ENCODE results near the gene COL15A1.

Gene COL15A1

DNA sequence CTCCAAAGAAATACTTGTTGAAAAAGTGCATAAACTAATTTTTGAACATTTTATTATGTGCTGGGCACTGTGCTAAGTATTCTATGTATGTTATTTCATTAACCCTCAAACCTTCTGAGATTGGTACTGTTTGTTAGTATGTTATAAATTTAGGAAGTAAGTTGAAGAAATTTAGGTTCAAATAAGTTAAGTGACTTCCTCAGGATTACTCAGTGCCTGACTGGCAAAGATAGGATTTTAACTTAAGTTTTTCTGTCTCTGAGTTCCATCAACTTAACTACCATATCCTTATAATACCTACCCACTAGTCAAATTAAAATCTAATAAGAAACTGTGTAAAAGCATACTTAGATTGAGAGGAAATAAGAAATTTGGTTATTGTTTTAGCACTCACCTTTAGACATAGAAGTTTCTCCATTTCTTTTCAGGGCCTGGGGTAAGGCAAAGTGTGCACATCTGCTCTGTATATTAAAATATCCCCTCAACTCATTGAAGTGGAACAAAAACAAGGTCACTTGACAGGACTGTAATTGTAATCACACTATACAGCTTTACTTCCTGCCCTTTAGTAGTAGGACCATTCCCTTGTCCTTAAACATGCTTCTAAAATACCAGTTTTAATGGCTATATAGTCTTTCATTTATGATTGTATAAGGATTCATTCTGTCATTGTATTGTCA, 176.4 kb downstream of the COL15A1 start:
- DNase-seq (ENCODE audit: extremely low spot score), result no peak
- ChIA-PET CTCF (interaction anchor here (0.6 to 1.8 kb wide), 2 partner anchors 20 to 716 kb away, joined by 3 to 4 read pairs; no protein-coding TSS in a partner anchor), POLR2A (interaction anchor here (0.8 kb wide), 1 partner anchor 14 kb away, joined by 3 read pairs; no protein-coding TSS in a partner anchor)
- TF ChIP-seq ZNF384 (IDR thresholded peaks at IDR 0.05), result no peak
- no peak for TF ChIP-seq FOXK2 (IDR thresholded peaks at IDR 0.05)
- no peak for TF ChIP-seq TARDBP (IDR thresholded peaks at IDR 0.05)
- TF ChIP-seq HDGF (IDR thresholded peaks at IDR 0.05; ENCODE audit: borderline replicate concordance), result no peak
- TF ChIP-seq CTBP1 (IDR thresholded peaks at IDR 0.05; ENCODE audit: borderline replicate concordance), result no peak
- TF ChIP-seq ARNT (IDR thresholded peaks at IDR 0.05), result no peak
- TF ChIP-seq ELF4 (IDR thresholded peaks at IDR 0.05), result no peak
- TF ChIP-seq NFRKB (IDR thresholded peaks at IDR 0.05), result no peak
- TF ChIP-seq LEF1 (IDR thresholded peaks at IDR 0.05; ENCODE audit: borderline replicate concordance), result no peak
- TF ChIP-seq, protein P1, sequence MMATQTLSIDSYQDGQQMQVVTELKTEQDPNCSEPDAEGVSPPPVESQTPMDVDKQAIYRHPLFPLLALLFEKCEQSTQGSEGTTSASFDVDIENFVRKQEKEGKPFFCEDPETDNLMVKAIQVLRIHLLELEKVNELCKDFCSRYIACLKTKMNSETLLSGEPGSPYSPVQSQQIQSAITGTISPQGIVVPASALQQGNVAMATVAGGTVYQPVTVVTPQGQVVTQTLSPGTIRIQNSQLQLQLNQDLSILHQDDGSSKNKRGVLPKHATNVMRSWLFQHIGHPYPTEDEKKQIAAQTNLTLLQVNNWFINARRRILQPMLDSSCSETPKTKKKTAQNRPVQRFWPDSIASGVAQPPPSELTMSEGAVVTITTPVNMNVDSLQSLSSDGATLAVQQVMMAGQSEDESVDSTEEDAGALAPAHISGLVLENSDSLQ (IDR thresholded peaks at IDR 0.05), result no peak
- TF ChIP-seq FOXA1 (IDR thresholded peaks at IDR 0.05), result no peak
- no peak for TF ChIP-seq L3MBTL2 (conservative IDR thresholded peaks at IDR 0.05)
- TF ChIP-seq FOXM1 (IDR thresholded peaks at IDR 0.05; ENCODE audit: borderline replicate concordance), result no peak
- no peak for TF ChIP-seq BHLHE40 (IDR thresholded peaks at IDR 0.05; ENCODE audit: borderline replicate concordance)
- no peak for TF ChIP-seq SP1 (IDR thresholded peaks at IDR 0.05)
- no peak for TF ChIP-seq SUZ12 (IDR thresholded peaks at IDR 0.05)
